Measurements from ENCODE around the gene CHST11.
"Not testable (repeated sequence)": the region's sequence is repeated elsewhere in the genome, so short reads cannot be mapped to it uniquely, and the experiment has no call there.

Gene CHST11

GRCh38 chr12:104785886-104786285 lies 329.1 kb downstream of the CHST11 start:
- DNase-seq: no peak

- DNase-seq: no peak
Observed at GRCh38 chr12:104786352-104786751, 329.6 kb downstream of the CHST11 start.

- DNase-seq: no peak
Observed at GRCh38 chr12:104788840-104789271, 332.1 kb downstream of the CHST11 start.

GRCh38 chr12:104790296-104791125 lies 333.8 kb downstream of the CHST11 start:
- DNase-seq: peak; percentile 16 to 36

GRCh38 chr12:104792570-104792969 lies 335.8 kb downstream of the CHST11 start:
- no peak for DNase-seq

- no peak for DNase-seq
Observed at GRCh38 chr12:104793285-104793684, 336.5 kb downstream of the CHST11 start.

GRCh38 chr12:104793968-104794367 lies 337.2 kb downstream of the CHST11 start:
- DNase-seq: no peak

GRCh38 chr12:104796475-104796862 lies 339.7 kb downstream of the CHST11 start:
- DNase-seq: no peak

- DNase-seq: no peak
Observed at GRCh38 chr12:104799458-104799857, 342.7 kb downstream of the CHST11 start.

DNA sequence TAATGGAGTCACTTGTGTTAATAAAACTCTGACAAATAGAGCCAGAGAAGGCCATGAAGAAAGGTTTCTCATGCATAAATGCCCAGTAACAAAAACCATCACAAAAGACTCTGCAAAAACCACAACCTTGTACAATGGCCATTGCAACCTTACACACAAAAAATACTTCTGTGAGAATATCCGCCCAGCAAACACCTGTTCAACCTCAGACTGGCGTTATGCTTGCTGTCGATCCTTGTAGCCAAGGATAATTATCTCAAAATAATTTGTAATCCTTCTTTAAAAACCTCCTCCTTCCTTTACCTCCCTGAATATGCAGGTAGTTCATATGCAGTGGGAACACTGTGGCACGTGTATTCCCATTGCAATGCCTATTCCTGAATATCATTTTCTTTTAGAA lies 344.3 kb downstream of the CHST11 start:
- no peak for DNase-seq

- no peak for DNase-seq
Observed at GRCh38 chr12:104801427-104801826, 344.7 kb downstream of the CHST11 start.

DNA sequence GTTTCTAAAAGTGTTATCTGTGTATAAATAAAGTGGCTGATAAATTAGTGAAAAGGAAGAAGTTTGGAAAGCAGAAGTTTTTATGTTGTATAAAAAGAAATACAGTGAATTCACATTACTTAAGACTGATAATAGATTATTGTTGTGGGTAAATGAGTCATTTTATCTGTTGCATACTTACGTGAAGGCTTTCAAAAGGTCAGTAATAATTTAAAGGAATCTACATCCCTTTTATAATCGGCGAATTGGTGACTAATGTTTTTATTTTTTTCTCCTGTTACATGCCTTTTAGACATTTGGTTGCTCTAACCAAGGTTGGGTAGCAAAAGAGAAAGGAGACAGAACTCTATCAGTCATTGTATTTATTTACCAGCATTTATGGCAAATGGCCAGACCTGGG lies 345.5 kb downstream of the CHST11 start:
- no peak for DNase-seq

DNA sequence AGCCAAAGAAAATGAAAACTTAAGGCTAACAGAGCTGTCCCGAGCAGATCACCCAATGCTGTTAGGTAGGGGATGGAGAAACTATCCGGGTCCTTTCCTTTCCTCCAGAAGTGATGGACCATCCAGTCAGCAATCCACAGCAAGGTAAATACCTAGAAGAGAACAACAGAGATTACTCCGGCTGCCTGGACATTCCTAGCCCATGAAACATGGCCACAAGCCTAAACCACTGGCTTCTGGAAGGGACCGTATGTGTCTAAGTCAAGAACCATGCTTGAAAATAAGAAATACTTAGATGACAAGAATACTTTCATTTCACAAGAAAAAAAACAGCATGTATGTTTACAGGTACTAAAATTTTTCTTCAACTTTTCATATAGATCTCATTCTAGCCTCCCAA lies 348.4 kb downstream of the CHST11 start:
- DNase-seq: no peak

GRCh38 chr12:104806194-104806593 lies 349.4 kb downstream of the CHST11 start:
- DNase-seq: not testable (repeated sequence)

- no peak for DNase-seq
Observed at GRCh38 chr12:104809251-104809650, 352.5 kb downstream of the CHST11 start.

DNA sequence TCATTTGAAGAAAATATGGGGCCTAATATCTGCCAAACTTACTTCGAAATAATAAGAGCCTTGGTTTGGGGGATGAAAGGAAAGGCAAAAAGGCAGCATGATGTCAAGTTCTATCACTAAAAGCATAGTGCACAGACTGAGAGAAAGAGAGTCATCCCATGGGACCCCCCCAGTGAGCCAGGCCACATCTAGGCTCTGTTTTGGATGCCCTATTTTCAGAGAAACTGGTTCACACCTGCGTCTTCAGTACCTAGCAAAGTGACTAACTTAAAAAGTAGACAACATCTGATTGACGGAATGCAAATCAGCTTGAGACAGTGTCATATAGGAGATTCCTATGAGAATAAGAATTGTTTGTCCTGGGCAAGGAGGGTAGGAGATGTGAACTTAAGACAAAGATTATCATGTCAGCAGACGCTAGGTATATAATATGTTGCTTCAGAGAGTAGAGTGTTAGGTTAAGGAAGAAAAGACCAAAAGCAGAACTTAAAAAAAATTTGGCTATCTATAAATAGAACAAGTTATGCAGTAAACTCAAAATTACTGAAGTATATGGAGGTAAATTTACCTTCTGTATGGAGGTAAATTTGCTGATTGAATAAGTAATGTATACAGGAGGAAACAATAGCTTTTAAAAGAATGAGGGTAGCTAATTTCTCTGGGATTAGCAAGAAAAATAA lies 353.1 kb downstream of the CHST11 start:
- DNase-seq: no peak

All from SHP77 (cell line).